Measurements from ENCODE around the gene FGD4. TPM values are rescaled to one million over a fixed set of nuclear protein-coding genes. Genes with fewer than 3 reads are reported as not detected.

FGD4 gene
- total and polyA plus RNA-seq, 2 donors from 2014 or later, result 4.9 to 55.5 TPM

GRCh38 chr12:32482226-32482625, 82.9 kb downstream of the FGD4 start:
- DNase-seq (no peak), FAIRE-seq (no peak)
- H3K9ac ChIP-seq (ENCODE audit: low read length in 3 of 3), result no peak overlapping the region
- H3K36me3 ChIP-seq (ENCODE audit: control insufficient read depth in 2 of 3, insufficient read depth in 3 of 3, low read length in 3 of 3), result no peaks in the 10 kb centered on the region
- H3K4me1 ChIP-seq (ENCODE audit: control insufficient read depth in 2 of 3, insufficient read depth in 2 of 3, low read depth in 1 of 3, low read length in 3 of 3), result peaks cover 0 to 29% (median 5%) of the 10 kb centered on the region in 3 donors
- TF ChIP-seq CTCF (IDR thresholded peaks at IDR 0.05; ENCODE audit: borderline replicate concordance, extremely low read depth, insufficient read depth), result no peak
- no peaks in the 10 kb centered on the region for H3K9me3 ChIP-seq (ENCODE audit: control insufficient read depth in 2 of 3, insufficient read depth in 1 of 3, low read length in 3 of 3)
- no peak overlapping the region for H3K4me3 ChIP-seq (ENCODE audit: low read length in 3 of 3)
- peak overlapping the region in 1 of 2 donors; percentile 53 for H3K27ac ChIP-seq (ENCODE audit: low read depth in 2 of 2, low read length in 2 of 2)
- intact Hi-C loops (cut with DNase I), result no loop called here
- H3K27me3 ChIP-seq (ENCODE audit: control insufficient read depth, insufficient read depth, low read length), result no peaks in the 10 kb centered on the region

GRCh38 chr12:32483499-32483898, 84.1 kb downstream of the FGD4 start:
- no peak for DNase-seq
- TF ChIP-seq CTCF (IDR thresholded peaks at IDR 0.05; ENCODE audit: borderline replicate concordance, extremely low read depth, insufficient read depth), result no peak
- no peak overlapping the region for H3K4me3 ChIP-seq (ENCODE audit: low read length in 3 of 3)
- no peaks in the 10 kb centered on the region for H3K36me3 ChIP-seq (ENCODE audit: control insufficient read depth in 2 of 3, insufficient read depth in 3 of 3, low read length in 3 of 3)
- peak overlapping the region in 1 of 2 donors; percentile 41 for H3K27ac ChIP-seq (ENCODE audit: low read depth in 2 of 2, low read length in 2 of 2)
- intact Hi-C loops (cut with DNase I), result no loop called here
- no peaks in the 10 kb centered on the region for H3K27me3 ChIP-seq (ENCODE audit: control insufficient read depth, insufficient read depth, low read length)
- no peak for FAIRE-seq
- no peak overlapping the region for H3K9ac ChIP-seq (ENCODE audit: low read length in 3 of 3)
- no peaks in the 10 kb centered on the region for H3K9me3 ChIP-seq (ENCODE audit: control insufficient read depth in 2 of 3, insufficient read depth in 1 of 3, low read length in 3 of 3)
- H3K4me1 ChIP-seq (ENCODE audit: control insufficient read depth in 2 of 3, insufficient read depth in 2 of 3, low read depth in 1 of 3, low read length in 3 of 3), result peaks cover 0 to 33% (median 5%) of the 10 kb centered on the region in 3 donors

GRCh38 chr12:32483993-32484392, 84.6 kb downstream of the FGD4 start:
- intact Hi-C loops (cut with DNase I), result no loop called here
- H3K9ac ChIP-seq (ENCODE audit: low read length in 3 of 3), result no peak overlapping the region
- no peaks in the 10 kb centered on the region for H3K36me3 ChIP-seq (ENCODE audit: control insufficient read depth in 2 of 3, insufficient read depth in 3 of 3, low read length in 3 of 3)
- peaks cover 0 to 28% (median 5%) of the 10 kb centered on the region in 3 donors for H3K4me1 ChIP-seq (ENCODE audit: control insufficient read depth in 2 of 3, insufficient read depth in 2 of 3, low read depth in 1 of 3, low read length in 3 of 3)
- DNase-seq (no peak), FAIRE-seq (no peak)
- peak overlapping the region in 1 of 2 donors; percentile 41 for H3K27ac ChIP-seq (ENCODE audit: low read depth in 2 of 2, low read length in 2 of 2)
- H3K9me3 ChIP-seq (ENCODE audit: control insufficient read depth in 2 of 3, insufficient read depth in 1 of 3, low read length in 3 of 3), result no peaks in the 10 kb centered on the region
- no peak for TF ChIP-seq CTCF (IDR thresholded peaks at IDR 0.05; ENCODE audit: borderline replicate concordance, extremely low read depth, insufficient read depth)
- H3K4me3 ChIP-seq (ENCODE audit: low read length in 3 of 3), result no peak overlapping the region
- no peaks in the 10 kb centered on the region for H3K27me3 ChIP-seq (ENCODE audit: control insufficient read depth, insufficient read depth, low read length)

- no peak for TF ChIP-seq CTCF (IDR thresholded peaks at IDR 0.05; ENCODE audit: borderline replicate concordance, extremely low read depth, insufficient read depth)
- peak overlapping the region in 1 of 3 donors; percentile 21 for H3K4me3 ChIP-seq (ENCODE audit: low read length in 3 of 3)
- intact Hi-C loops (cut with DNase I), result no loop called here
Observed at GRCh38 chr12:32486158-32486557, 86.8 kb downstream of the FGD4 start.

More at GRCh38 chr12:32486158-32486557, 86.8 kb downstream of the FGD4 start:
- Histone ChIP-seq H3K9ac (ENCODE audit: low read length in 3 of 3) (no peak overlapping the region), H3K27ac (ENCODE audit: low read depth in 2 of 2, low read length in 2 of 2) (peak overlapping the region in 1 of 2 donors; percentile 23), H3K27me3 (ENCODE audit: control insufficient read depth, insufficient read depth, low read length) (no peaks in the 10 kb centered on the region), H3K36me3 (ENCODE audit: control insufficient read depth in 2 of 3, insufficient read depth in 3 of 3, low read length in 3 of 3) (no peaks in the 10 kb centered on the region), H3K9me3 (ENCODE audit: control insufficient read depth in 2 of 3, insufficient read depth in 1 of 3, low read length in 3 of 3) (no peaks in the 10 kb centered on the region), H3K4me1 (ENCODE audit: control insufficient read depth in 2 of 3, insufficient read depth in 2 of 3, low read depth in 1 of 3, low read length in 3 of 3) (peaks cover 0 to 22% (median 5%) of the 10 kb centered on the region in 3 donors)
- FAIRE-seq (no peak), DNase-seq (no peak)

All from kidney (tissue), 14 donors.